ENCODE data around the gene RPL22. TPM values are rescaled to one million over a fixed set of nuclear protein-coding genes. Genes with fewer than 3 reads are reported as not detected.

The RPL22 gene
- total and polyA plus RNA-seq, 2 of the 8 experiments (the other 6 are each of a cell fraction or from before 2014, with no cell fraction given): 133 to 521 TPM

DNA sequence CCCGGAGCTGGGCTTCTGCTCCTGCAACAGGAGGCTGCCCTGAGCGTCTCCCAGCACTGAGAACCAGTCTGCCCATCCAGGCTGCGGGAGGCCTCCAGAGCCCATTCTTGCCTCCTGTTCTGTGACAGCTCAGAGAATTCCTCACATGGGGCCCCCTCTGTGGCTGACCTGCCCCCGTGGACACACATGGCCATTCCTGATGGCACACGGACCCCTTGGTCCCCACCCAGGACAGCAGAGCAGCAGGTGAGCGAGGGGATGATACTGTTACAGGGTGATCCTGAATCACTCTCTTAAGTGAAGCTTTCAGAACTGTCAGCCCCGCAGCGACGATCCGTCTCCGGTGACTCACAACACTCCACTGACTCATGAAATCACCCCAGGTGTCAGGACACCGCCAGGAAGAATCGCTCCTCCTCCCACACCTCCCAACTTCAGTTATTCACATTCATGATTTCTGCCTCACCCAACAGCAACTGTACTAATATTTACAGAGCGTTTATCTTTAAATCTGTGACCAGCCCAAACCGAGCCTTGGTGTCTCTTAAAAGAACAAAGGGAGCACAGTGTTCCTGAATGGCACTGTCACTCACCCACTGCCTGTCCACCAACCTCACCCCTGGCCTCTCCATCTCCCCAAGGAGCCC is 41.7 kb downstream of the RPL22 start:
- Histone ChIP-seq H3K14ac (ENCODE audit: insufficient read length) (no peak overlapping the region), H3K4me2 (ENCODE audit: insufficient read depth in 1 of 2, low read depth in 2 of 2, low read length in 2 of 2) (no peak overlapping the region), H3K23me2 (ENCODE audit: low read depth, low read length) (no peaks in the 10 kb centered on the region), H3K23ac (ENCODE audit: insufficient read length) (no peak overlapping the region), H2BK5ac (ENCODE audit: low read depth, low read length) (no peak overlapping the region), H4K91ac (replicated peaks; ENCODE audit: insufficient read length, low read length) (no peak overlapping the region), H2AFZ (ENCODE audit: low read length) (no peak overlapping the region), H2AK5ac (ENCODE audit: low read depth, low read length) (no peak overlapping the region), H3K36me3 (ENCODE audit: control insufficient read depth in 2 of 4, insufficient read depth in 4 of 4, low read length in 3 of 4) (no peaks in the 10 kb centered on the region), H4K5ac (ENCODE audit: insufficient read length, low read depth, low read length) (no peak overlapping the region), H3K56ac (replicated peaks; ENCODE audit: insufficient read length, low read depth, low read length) (no peak overlapping the region), H3K4ac (replicated peaks; ENCODE audit: insufficient read length, low read depth, low read length) (no peak overlapping the region), H2BK12ac (ENCODE audit: low read depth, low read length) (no peak overlapping the region), H3K27ac (ENCODE audit: low read depth, low read length) (no peak overlapping the region), H2BK20ac (ENCODE audit: low read length) (no peak overlapping the region), H3K9me3 (ENCODE audit: insufficient read depth in 2 of 2, low read depth in 1 of 2, low read length in 1 of 2) (no peaks in the 10 kb centered on the region), H3K9ac (replicated peaks in 1 of 4; ENCODE audit: extremely low read depth in 1 of 4, low read depth in 3 of 4, low read length in 3 of 4) (no peak overlapping the region), H2BK120ac (replicated peaks; ENCODE audit: low read depth, low read length) (no peak overlapping the region), H2BK15ac (ENCODE audit: low read length) (no peak overlapping the region), H3K18ac (ENCODE audit: extremely low read depth, low read length) (no peak overlapping the region), H3K79me1 (ENCODE audit: low read depth, low read length) (no peaks in the 10 kb centered on the region), H3K27me3 (replicated peaks in 1 of 4; ENCODE audit: control insufficient read depth in 3 of 4, extremely low read depth in 1 of 4, insufficient read depth in 3 of 4, low read length in 3 of 4) (no peaks in the 10 kb centered on the region), H3K79me2 (ENCODE audit: control insufficient read depth in 1 of 2, insufficient read depth in 2 of 2, low read length in 2 of 2) (no peaks in the 10 kb centered on the region), H3K4me3 (ENCODE audit: extremely low read depth in 1 of 4, insufficient read depth in 2 of 4, low read depth in 3 of 4, low read length in 4 of 4) (no peak overlapping the region), H4K8ac (ENCODE audit: extremely low read depth, insufficient read depth, low read length) (no peak overlapping the region), H3K4me1 (replicated peaks in 1 of 4; ENCODE audit: control insufficient read depth in 3 of 4, insufficient read depth in 4 of 4, low read length in 3 of 4) (peaks cover 0 to 15% (median 2%) of the 10 kb centered on the region in 4 experiments; a peak in 4 of 7 replicates), H4K20me1 (replicated peaks in 1 of 2; ENCODE audit: control insufficient read depth in 1 of 2, insufficient read depth in 2 of 2, low read length in 2 of 2) (peaks cover 0 to 4% of the 10 kb centered on the region in 2 experiments)
- CTCF ChIA-PET (ENCODE audit: partially characterized antibody): interaction anchor here (0.7 to 2.7 kb wide), 10 partner anchors 10 to 116 kb away, joined by 3 to 8 read pairs (median 3); no protein-coding TSS in a partner anchor
- FAIRE-seq (no peak), DNase-seq (ENCODE audit: low read depth in 1 of 2, low spot score in 2 of 2) (no peak)
- TF ChIP-seq YY1 (IDR thresholded peaks at IDR 0.05; ENCODE audit: low read depth, low read length): no peak
- TF ChIP-seq RXRA (IDR thresholded peaks at IDR 0.05; ENCODE audit: insufficient read depth, low read depth, low read length): no peak
- TF ChIP-seq HDAC2 (IDR thresholded peaks at IDR 0.05; ENCODE audit: borderline replicate concordance in 1 of 2, low read depth in 2 of 2, low read length in 2 of 2): no peak
- no peak for TF ChIP-seq NRF1 (IDR thresholded peaks at IDR 0.05; ENCODE audit: low read depth, low read length)
- TF ChIP-seq SUZ12 (IDR thresholded peaks at IDR 0.05; ENCODE audit: low read length): no peak
- 66% methylated on average over 15 of the region's 15 CpGs; no CpG with 5 or more reads in 1 of the 2 experiments for WGBS, 2 experiments (ENCODE audit: extremely low coverage in 1 of 2, insufficient coverage in 1 of 2, insufficient read length in 1 of 2, insufficient replicate concordance in 2 of 2, low coverage in 1 of 2, low lambda C conversion rate in 2 of 2, missing lambda C conversion rate in 1 of 2)
- POLR2A ChIA-PET (ENCODE audit: partially characterized antibody): interaction anchor here (0.7 to 1.1 kb wide), 2 partner anchors 12 to 24 kb away, joined by 3 to 4 read pairs; no protein-coding TSS in a partner anchor
